Ishikawa (cell line): ENCODE results near the gene CLDN9.

Experiments
- CEBPB ChIP-seq: IDR thresholded peaks from 2 replicates; pipeline ENCODE4 v1.6.1; 2012
- CREB1 ChIP-seq: IDR thresholded peaks from 2 replicates; pipeline ENCODE4 v1.6.1; 2012; ENCODE audit warnings: low read depth
- EP300 ChIP-seq: IDR thresholded peaks from 2 replicates; pipeline ENCODE4 v1.6.1; 2012; ENCODE audit warnings: borderline replicate concordance
- FOXM1 ChIP-seq: IDR thresholded peaks from 2 replicates; pipeline ENCODE4 v1.6.1; 2012; ENCODE audit warnings: low read depth, borderline replicate concordance
- RAD21 ChIP-seq: IDR thresholded peaks from 2 replicates; pipeline ENCODE4 v1.6.1; 2012; ENCODE audit warnings: low read depth
- REST ChIP-seq: IDR thresholded peaks from 2 replicates; pipeline ENCODE4 v1.6.1; 2012; ENCODE audit warnings: low read depth, mild to moderate bottlenecking
- TAF1 ChIP-seq: IDR thresholded peaks from 2 replicates; pipeline ENCODE4 v1.6.1; 2012; ENCODE audit warnings: low read depth, mild to moderate bottlenecking
- TCF12 ChIP-seq: IDR thresholded peaks from 2 replicates; pipeline ENCODE4 v1.6.1; 2012; ENCODE audit warnings: low read depth
- TEAD4 ChIP-seq: IDR thresholded peaks from 2 replicates; pipeline ENCODE4 v1.6.1; 2012
- YY1 ChIP-seq: IDR thresholded peaks from 2 replicates; pipeline ENCODE4 v1.6.1; 2012; ENCODE audit warnings: low read depth
- ZBTB7A ChIP-seq: IDR thresholded peaks from 2 replicates; pipeline ENCODE4 v1.6.1; 2012; ENCODE audit warnings: low read depth
- TF ChIP-seq, protein P1 (sequence below): IDR thresholded peaks from 2 replicates; pipeline ENCODE4 v1.6.1; 2012
- TF ChIP-seq, protein P2 (sequence below): IDR thresholded peaks from 2 replicates; pipeline ENCODE4 v1.6.1; 2012

- TF ChIP-seq TCF12 (peak; percentile 45; the same call in 1 of the 2 replicates), REST (no peak; the same call in 1 of the 2 replicates), FOXM1 (no peak), TAF1 (peak; percentile 73), EP300 (no peak; the same call in 1 of the 2 replicates), CEBPB (no peak), YY1 (no peak), ZBTB7A (no peak; the same call in 1 of the 2 replicates), RAD21 (no peak), CREB1 (no peak), TEAD4 (peak; percentile 44; the same call in 1 of the 2 replicates)
- TF ChIP-seq, protein P1, sequence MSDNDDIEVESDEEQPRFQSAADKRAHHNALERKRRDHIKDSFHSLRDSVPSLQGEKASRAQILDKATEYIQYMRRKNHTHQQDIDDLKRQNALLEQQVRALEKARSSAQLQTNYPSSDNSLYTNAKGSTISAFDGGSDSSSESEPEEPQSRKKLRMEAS: peak; percentile 28; the same call in 1 of the 2 replicates
- TF ChIP-seq, protein P2, sequence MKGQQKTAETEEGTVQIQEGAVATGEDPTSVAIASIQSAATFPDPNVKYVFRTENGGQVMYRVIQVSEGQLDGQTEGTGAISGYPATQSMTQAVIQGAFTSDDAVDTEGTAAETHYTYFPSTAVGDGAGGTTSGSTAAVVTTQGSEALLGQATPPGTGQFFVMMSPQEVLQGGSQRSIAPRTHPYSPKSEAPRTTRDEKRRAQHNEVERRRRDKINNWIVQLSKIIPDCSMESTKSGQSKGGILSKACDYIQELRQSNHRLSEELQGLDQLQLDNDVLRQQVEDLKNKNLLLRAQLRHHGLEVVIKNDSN: no peak
Observed at GRCh38 chr16:2980227-2981176, 32.2 kb upstream of the CLDN9 start, which contains the start of gene PKMYT1.
